ENCODE data around the gene MMP17.

Gene MMP17

DNA sequence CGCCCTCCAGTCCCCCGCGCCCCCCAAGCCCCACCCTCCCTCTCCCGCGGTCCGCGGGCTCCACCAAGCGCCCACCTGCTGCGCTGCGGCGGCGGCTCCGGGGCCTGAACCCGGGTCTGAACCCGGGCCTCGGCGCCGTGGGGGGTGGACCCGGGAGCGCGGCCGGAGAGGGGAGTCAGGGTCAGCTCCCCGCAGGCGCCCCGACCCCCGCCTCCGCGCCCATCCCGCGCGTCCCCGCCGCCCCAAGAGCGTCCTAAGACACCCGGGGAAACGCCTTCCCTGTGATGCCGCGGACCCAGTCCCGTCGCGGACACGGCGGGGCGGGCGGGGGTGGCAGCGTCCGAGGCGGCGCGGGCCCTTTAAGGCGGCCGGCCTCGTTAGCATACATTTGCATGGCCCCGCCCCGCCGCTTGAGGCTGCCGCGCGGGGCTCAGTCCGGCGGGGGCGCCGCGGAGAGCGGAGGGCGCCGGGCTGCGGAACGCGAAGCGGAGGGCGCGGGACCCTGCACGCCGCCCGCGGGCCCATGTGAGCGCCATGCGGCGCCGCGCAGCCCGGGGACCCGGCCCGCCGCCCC, at the start of gene MMP17:
TSS of gene MMP17 (plus strand) at position 433 of the 574 bp plus-strand sequence. CDS start at position 535, 102 bp downstream.
- FAIRE-seq = no peak
- DNase-seq (ENCODE audit: extremely low spot score, insufficient read length, low read depth) = peak; percentile 35

DNA sequence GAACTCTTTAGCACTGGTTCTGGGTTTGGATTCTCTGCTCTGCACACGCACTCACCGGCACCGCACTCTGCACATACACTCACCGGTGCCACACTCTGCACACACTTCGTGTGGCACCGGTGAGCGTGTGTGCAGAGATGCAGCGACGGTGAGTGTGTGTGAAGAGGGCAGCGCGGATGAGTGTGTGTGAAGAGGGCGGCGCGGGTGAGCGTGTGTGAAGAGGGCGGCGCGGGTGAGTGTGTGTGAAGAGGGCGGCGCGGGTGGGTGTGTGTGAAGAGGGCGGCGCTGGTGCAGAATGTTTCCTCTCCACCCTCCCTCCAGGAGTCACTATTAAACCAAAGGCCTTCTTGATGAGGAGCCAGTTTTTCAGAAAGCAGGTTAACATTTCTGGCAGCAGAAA, 49.2 kb upstream of the MMP17 start:
- DNase-seq (ENCODE audit: extremely low spot score, insufficient read length, low read depth) (no peak), FAIRE-seq (no peak)

DNA sequence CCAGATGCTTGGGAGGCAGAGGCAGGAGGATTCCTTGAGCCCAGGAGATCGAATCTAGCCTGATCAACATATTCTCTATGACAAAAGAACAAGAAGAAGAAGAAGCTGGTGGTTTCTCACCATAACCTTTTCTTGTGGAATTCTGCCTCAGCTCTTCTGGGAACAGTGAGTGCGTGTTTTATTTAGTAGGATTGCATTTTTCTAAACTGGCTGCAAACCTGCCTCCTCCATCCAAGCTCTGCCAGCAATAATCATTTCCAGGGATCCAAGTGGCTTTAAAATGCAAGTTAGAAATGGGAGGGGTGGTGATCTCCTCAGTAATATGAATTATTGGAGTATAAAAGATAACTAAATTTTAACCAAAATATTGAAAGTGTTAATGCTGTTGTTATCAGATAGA, 46.1 kb upstream of the MMP17 start:
- DNase-seq (ENCODE audit: extremely low spot score, insufficient read length, low read depth) = no peak
- no peak for FAIRE-seq

DNA sequence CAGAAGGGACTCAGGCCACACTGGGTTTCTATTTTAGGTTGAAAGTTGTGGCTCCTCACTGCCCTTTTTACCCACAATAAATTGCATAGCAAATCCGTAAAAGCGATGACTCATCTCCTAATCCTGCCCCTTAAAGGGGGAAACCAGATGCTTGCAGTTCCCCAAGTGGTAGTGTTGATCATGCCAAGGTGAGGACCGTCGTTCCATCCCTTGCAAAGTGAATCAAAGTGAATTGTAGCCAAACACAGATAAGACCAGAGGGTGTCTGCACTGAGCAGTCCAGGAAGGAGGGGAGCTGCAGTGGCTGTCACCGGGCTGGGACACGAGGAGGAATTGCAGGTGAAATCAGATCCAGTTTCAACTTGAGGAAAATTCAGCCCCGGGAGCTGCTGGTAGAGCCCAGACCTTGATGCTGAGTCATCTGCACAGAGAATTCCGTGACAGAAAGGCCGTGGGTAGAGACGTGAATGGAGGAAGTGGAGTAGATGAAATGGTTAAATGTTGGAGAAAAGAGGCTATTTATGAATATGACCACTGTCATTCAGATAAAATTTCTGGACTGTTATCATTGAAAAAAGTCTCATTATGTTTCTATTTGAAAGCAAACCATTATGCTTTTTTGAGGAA, 44.2 kb upstream of the MMP17 start:
- DNase-seq (ENCODE audit: extremely low spot score, insufficient read length, low read depth) = no peak
- peak; percentile 49 for FAIRE-seq

DNA sequence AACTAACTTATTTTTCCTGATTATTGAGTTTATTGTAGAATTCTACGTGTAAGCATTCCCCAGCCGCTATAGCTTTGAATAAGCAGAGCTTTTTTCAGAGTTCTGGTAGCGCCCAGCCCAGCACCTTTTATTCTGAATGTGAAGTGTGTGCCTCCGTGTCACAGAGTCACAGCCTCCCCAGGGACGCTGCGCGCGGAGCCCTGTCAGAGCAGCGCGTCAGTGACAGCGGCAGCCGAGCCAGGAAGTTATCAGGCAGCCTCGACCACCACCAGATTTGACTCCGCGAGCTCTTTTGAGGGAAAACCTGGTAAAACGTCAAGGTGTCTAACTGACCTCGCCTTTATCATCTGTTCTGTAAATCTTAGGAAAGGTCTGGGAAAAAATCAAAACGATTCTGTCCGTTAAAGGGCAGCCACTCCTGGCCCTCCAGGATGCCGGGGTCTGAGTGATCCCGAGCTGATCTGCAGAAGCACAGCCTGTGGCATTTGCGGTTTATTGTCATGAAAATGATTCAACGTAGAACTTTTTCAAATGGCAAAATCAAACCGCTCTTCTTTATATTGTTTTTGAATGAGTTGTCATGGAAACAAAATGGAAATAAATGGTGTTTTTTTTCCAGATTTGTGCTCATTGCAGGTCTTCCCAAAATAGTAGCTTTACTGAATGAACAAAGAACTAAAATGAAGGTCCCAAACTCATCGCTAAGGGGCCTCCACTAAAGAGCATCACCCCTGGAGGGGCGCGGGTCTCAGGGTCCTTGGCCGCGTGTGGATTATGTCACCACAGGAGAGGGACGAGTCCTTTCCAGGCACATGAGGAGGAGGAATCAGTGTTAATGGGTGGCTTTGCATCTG, 43.1 kb upstream of the MMP17 start:
- FAIRE-seq (no peak), DNase-seq (ENCODE audit: extremely low spot score, insufficient read length, low read depth) (no peak)

DNA sequence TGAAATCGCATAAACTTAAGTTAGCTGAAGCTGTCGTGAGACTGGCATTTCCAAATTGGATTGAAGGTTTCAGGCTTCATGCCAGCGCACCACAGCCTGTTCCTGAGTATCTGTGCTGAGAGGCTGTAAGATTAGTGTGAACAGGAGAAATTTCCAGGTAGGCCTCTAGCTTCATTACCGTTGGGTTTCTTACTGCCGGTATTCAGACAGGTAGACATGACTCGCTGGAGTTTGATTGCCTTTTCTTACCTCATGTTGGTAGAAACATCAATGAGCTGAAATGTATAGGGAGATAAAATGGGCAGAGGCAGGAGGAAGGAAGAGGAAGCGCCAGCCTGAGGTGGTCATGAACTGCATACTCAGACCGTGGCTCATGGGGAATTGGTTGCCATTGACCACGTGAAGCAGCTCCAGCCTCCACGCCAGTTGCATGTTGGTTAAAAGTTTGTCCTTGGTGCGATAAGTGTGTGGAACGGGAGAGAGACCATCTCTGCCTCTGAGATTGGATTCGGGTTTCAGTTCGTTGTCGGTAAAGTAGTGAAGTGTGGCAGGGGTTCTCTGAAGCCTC, 42.3 kb upstream of the MMP17 start:
- FAIRE-seq = no peak
- no peak for DNase-seq (ENCODE audit: extremely low spot score, insufficient read length, low read depth)

DNA sequence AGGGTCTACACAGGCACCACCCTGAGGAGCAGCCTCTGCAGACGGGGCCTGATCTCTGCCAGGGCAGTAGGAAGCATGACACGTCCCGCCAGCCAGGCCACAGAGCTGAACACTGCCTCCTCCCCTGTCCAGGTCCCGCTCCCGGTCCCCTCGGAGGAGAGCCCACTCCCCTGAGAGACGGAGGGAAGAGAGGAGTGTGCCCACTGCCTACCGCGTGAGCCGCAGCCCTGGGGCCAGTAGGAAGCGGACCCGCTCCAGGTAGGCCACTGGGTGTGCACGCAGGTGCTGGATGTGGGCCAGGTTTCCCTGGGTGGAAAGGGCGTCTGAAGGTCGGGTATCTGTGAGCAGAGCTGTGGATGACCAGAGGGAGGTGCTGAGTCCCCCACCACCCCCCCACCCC, 41.9 kb upstream of the MMP17 start:
- no peak for DNase-seq (ENCODE audit: extremely low spot score, insufficient read length, low read depth)
- no peak for FAIRE-seq

DNA sequence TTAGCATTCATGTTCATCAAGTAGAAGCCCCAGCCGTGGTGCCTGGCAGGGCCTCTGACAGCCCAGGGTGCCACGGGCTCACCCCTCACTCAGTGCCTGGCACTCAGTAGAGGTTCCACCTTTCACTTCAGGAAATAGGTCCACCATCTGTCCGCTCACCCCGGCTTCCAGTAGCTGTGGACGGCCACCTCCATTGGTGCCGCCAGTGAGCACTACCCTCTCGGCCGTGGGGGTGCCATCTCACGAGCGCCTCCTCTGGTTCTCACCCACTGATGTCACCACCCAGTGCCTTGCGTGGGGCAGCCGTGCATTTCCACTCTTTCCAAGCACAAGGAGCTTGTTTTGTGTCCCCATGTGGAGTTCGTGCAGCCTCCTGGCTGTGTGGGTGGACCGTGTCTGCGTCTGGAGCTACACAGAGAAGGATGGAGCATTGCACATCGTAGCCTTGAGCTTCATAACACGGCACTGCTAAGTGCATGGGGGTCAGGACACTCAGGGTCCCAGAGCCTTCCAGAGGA, 41.0 kb upstream of the MMP17 start:
- FAIRE-seq (no peak), DNase-seq (ENCODE audit: extremely low spot score, insufficient read length, low read depth) (no peak)

DNA sequence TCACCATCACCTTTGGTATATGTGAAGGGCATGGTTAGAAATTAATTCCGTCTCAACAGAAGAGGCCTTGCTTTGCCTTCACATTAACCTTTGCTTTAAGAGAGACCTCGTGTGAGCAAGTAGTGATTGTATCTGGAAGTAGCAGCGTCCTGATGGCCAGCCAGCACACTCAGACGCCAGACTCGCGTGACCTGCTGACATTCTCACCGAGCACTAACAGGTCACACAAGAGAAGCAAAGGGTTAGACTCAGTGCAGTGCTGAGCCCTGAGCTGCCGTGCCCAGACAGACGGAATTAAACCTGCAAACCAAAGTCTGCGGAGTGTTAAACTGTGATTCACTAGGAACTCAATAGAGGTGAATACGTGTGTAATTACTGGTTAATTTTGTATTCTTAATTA, 40.1 kb upstream of the MMP17 start:
- no peak for DNase-seq (ENCODE audit: extremely low spot score, insufficient read length, low read depth)
- FAIRE-seq = no peak

DNA sequence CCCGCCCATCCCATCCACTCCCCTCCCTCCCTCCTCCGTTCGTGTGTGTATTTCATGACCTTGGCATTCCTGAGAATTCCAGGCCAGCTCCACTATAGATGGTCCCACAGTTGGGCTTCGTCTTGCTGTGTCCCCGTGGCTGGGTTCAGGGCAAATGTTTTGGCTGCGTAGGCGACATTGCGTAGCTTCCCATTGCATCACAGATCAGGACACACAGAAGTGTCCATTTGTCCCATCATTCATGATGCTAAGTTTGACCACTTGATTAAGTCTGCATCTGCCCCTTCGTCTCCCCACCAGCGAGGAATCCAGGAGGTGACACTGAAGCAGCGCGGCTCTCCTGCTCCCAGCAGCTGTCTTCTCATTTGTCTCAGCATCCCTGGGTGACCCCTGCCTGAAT, 38.6 kb upstream of the MMP17 start:
- no peak for DNase-seq (ENCODE audit: extremely low spot score, insufficient read length, low read depth)

DNA sequence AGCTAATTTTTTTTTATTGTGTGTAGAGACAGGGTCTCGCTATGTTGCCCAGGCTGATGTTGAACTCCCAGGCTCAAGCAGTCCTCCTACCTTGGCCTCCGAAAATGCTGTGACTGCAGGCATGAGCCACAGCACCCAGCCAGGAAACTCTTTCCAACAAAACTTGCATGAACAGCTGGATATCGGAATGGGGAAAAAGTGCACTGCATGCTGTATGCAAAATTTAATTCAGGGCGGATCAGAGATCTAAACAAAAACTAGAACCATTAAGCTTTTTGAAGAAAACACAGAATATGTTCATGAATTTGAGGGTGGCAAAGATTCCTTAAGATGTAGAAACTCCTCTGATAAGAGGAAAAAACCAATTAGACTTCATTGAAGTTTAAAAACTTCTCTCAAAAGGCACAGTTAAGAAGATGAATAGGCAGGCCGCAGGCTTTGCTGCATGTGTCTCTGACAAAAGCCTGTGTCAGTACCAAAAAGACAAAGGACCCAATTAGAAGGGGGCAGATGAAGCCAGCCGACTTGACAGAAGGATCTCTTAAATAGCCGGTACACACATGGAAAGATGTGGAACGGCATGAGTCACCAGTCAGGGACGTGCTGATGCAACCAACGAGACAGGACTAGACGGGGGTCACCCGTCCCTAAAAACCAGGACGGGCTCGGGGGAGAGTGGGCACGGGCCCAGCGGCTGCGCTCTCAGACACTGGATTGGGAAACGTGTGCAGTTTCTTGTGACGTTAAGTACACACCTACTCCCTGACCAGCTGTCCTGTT, 34.8 kb upstream of the MMP17 start:
- no peak for FAIRE-seq
- no peak for DNase-seq (ENCODE audit: extremely low spot score, insufficient read length, low read depth)

More for the DNA sequence above, 38.6 kb upstream of the MMP17 start:
- FAIRE-seq = no peak

DNA sequence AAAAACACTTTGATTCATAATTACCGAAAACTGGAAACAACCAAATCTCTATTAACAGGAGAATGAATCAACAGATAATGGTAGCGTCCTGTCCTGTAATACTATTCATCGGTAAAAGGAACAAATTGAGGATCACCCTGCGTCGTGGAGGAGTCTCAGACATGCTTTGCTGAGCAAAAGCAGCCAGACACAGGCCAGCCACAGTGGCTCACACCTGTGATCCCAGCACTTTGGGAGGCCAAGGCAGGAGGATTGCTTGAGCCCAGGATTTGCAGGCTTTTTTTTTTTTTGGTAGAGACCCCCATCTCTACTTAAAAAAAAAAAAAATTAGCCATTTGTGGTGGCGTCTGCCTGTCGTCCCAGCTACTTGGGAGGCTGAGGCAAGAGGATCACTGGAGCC, 34.1 kb upstream of the MMP17 start:
- no peak for DNase-seq (ENCODE audit: extremely low spot score, insufficient read length, low read depth)
- FAIRE-seq = no peak

DNA sequence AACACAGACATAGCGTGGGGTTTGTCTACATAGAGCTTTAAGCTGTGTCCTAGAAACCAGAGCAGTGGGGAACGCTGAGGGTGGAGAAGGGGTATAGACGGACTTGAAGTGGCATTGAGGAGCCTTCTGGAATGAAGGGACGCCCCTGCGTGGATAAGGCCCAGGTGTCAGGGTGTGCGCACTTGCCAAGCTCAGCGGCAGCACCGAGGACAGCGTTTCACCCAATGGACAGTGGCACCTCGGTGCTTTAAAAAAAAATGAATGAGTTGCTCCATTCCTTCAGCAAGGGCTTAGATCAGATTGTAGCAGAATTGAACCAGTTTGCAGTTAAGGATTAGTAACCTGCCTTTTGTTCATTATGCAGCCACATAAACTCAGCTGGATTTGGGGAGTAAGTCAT, 33.6 kb upstream of the MMP17 start:
- FAIRE-seq (no peak), DNase-seq (ENCODE audit: extremely low spot score, insufficient read length, low read depth) (no peak)

DNA sequence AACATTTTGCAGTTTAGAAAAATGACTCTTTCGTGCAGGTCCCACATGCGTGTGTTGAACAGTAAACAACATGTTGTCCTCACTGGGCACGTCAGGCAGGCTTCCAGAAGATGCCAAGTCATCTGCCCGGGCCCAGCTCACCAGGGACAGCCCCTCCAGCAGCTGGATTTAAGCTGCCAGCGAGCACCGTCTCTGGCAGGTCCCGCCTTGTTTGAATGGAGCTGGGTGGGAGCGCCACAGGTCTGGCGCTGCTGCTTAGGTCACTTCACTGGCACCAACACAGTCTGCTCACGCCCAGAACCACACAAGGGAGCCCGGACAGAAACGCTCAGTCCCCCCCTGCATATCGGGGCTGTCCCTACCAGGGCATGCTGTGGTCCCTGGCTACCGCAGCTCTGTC, 33.1 kb upstream of the MMP17 start:
- FAIRE-seq (no peak), DNase-seq (ENCODE audit: extremely low spot score, insufficient read length, low read depth) (no peak)

DNA sequence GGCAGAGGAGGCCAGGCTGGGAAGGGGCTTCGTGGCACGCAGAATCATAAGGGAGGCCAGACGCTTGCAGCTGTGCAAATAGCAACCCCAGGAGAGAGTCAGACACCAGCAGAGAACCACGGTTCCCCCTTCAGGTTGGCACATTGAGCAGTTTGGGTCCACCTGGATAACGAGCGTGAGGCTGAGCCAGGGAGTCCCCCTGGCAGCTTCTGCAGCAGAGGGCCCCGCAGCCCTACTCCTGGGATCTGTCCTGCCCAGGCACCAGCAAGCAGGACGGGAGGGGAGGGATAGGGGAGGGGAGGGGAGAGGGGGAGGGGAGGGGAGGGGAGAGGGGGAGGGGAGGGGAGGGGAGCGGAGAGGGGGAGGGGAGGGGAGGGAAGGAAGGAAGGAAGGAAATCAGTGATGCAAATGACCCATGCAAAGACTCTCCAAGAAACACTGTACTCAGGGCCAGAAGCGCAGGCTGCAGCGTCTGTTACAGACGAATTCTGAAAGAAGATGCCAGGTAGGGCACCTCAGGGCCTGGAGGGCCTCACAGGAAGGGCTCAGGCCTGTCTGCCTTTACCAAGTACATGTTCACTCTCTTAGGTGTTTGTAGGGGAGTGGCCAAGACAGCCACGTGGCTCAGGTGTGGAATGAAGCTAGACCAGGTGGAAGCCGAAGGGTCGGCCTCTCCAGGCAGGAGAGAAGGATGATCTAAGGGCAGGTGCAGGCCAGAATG, 32.3 kb upstream of the MMP17 start:
- FAIRE-seq = no peak
- DNase-seq (ENCODE audit: extremely low spot score, insufficient read length, low read depth) = no peak

DNA sequence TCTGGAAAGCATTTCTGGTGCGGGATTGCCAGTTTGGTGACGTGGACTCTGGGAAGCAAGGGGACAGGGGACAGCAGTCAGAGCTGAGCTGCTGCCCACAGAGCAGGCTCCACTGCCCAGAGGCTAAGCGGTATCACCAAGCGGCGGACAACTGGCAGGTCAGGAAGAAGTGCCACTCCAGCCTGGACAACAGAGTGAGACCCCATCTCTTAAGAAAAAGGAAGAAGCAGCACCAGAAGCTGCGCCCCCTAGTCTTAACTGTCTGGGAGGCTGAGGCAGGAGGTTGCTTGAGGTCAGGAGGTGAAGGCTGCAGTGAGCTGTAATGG, 31.8 kb upstream of the MMP17 start:
- no peak for DNase-seq (ENCODE audit: extremely low spot score, insufficient read length, low read depth)
- no peak for FAIRE-seq

DNA sequence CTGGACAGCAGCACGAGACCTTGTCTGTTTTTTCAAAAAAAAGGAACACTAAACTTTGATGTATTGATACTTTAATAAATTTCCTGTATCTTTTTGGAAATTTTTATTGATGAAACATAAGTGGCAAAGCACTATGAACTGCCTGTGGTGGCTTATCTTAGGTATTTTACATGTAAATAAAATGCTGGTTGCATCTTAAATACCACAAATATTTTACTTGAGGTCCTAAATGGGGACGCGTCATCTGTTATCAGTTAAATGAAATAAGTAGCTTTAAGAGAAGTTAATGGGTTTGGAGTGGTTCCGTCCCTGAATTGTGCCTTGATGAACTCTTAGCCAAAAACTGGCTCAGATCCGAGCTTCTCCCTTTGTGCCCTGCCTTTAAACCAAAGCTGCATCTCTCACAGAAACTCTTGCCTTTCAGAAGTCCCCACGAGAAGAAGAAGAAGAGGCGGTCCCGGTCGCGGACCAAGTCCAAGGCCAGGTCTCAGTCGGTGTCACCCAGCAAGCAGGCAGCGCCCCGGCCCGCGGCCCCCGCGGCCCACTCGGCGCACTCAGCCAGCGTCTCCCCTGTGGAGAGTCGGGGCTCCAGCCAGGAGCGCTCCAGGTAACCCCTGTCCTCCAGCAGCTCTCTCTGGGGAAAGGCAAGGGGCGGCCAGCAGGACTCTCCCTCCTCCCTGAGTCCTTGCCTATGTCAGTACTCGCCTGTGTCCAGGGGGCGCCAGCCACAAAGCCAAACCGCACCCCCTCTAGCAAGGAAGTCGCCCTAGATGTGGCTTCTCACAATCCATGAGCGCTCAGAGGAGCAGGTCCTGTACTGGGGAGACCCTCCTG, 31.2 kb upstream of the MMP17 start:
- DNase-seq (ENCODE audit: extremely low spot score, insufficient read length, low read depth) = no peak
- no peak for FAIRE-seq

DNA sequence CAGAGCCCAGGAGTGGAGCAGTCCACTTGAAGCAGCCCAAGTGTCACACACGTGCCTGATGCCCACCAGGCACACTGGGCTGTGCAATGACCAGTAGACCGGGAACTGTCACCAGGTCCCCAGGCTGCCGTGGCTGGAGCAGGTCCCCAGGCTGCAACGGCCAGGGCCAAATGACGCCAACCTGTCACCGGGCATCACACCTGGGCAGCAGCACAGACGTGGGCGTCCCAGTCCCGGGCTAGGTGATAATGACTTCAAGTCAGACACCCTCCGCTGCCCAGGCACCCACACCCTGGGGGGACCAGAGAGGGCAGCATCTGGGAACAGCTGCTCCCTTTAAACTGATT, 30.6 kb upstream of the MMP17 start:
- FAIRE-seq = no peak

DNA sequence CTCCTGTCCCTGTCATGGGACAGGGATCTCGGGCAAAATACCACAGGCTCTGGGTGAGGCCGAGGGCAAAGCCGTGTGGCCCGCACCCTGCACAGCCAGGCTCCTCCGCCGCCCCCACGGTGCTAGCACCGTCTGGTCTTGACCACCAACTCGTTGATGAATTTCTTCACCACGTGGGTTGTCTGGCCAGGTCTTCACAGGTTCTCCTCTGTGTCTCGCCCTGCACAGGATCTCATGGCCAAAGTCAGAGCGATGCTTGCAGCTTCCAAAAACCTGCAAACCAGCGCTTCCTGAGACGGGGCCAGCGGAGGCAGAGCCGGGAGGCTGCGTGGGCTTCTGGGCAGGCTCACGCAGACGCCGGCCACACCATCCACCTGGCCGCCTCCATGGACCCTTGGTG, 29.0 kb upstream of the MMP17 start:
- DNase-seq (ENCODE audit: extremely low spot score, insufficient read length, low read depth) (no peak), FAIRE-seq (no peak)

More for the DNA sequence above, 30.6 kb upstream of the MMP17 start:
- no peak for DNase-seq (ENCODE audit: extremely low spot score, insufficient read length, low read depth)
